Stimulated activated CD4-positive, alpha-beta T cell treated with anti-CD3 and anti-CD28 coated beads, Interleukin-4, amount 100 ng/mL, for 1 hour (primary cell): ENCODE results near the gene NXN.
"Not testable (repeated sequence)": the region's sequence is repeated elsewhere in the genome, so short reads cannot be mapped to it uniquely, and the experiment has no call there.

ENCODE experiments used
- DNase-seq: peaks from one replicate; pipeline ENCODE4 v3.0.0-alpha.2; 2020

The NXN gene

DNA sequence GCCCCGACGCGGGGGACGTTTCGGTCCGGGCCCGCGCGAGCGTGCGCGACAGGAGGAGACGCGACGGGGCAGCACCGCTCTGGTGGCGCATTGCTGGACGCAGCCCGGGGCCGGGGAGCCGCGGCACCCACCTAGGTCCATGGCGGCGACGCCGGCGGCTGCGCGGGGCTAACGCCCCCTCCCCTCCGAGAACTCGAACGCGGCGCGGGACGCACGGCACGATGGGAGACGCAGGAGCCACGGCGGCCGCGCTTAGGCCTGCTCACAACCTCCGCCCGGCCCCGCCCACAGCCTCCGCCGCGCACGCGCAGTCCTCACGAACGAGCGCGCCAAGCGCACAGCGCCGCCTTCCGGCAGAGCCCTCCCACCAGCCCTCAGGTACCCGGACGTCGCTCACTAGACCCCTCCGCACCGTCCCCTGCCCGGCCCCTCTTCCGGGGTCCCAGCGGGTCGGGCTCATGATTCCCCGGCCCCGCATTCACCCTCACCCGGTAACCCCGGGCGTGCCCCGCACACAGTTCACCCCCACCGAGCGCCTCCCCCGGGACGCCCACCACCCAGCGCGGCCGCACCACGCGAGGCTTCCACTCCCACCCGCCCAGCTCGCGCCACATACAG, 227.5 kb downstream of the NXN start, which contains the start of gene GEMIN4:
TSS of gene GEMIN4 (minus strand) at position 263 of the 618 bp plus-strand sequence. CDS start at position 141, 122 bp downstream.
- DNase-seq = peak; percentile 99

DNA sequence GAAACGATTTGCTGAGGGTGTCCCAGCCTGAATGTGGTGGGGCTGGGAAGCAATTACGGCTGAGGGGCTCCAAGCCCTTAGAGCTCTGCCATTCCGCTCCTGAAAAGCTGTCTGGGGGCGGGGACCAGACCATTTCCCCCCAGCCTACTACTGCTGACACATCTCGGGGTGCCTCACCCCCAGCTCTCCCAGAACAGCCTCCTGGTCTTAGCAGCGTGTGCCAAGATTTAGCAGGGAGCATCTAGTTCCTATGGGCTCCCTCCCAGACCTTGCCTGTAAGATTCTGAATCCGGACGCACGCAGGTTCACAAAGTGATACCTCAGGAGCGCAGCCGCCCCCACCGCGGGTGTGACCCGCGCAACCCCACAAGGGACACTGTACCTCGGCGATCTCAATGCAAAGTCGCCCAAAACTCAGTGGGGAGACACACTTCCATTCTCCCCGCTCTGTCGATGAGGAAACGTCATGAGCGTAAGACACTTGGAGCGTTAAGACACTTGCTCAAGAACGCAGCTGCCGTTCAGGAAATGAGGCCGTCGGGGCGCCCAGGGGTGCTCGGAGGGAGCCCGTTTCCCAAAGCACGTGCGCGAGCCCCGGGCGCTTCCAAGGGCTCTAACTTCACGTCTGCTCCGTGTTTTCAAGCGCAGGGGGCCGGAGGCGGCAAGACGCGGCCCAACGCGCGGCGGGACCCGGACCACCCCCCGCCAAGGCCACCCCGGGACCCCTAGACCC, 228.1 kb downstream of the NXN start:
- peak; percentile 58 for DNase-seq

DNA sequence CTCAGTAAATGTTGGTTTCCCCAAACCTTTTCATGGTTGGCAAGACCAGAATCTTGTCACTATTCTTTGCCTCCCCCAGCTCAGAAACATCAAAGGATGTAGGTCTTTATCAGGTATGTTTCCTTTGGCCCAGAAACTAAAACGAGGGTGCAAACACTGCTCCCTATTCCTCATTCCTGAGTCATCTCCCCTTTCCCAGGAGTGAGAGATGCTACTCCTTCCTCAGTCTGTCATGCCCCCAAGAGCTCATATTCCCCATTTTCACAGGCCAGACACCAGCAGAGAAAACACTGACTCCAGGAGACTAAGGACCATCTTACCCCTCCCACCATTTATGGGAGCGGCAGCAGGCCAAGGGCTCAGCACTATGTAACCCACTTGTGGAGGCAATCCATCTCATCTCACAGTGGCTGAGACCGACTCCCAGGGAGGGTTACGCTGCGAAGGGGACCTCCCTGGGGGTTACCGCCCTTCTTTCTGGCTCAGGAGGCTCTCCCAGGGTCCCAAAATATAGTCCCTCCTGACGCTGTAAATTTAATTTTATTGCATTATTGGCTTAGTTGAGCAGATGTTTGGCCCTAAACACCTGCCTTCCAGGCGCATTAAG, 229.0 kb downstream of the NXN start:
- DNase-seq = no peak

DNA sequence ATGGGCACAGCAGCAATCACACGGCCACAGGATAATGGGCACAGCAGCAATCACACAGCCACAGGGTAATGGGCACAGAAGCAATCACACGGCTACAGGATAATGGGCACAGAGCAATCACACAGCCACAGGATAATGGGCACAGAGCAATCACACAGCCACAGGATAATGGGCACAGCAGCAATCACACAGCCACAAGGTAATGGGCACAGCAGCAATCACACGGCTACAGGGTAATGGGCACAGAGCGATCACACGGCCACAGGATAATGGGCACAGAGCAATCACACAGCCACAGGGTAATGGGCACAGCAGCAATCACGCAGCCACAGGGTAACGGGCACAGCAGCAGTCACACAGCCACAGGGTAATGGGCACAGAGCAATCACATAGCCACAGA, 230.2 kb downstream of the NXN start:
- not testable (repeated sequence) for DNase-seq
